Neural cell (in vitro differentiated cells): ENCODE data around the gene KRT16. TPM values are rescaled to one million over a fixed set of nuclear protein-coding genes. Genes with fewer than 3 reads are reported as not detected.
"Not testable (repeated sequence)": the region's sequence is repeated elsewhere in the genome, so short reads cannot be mapped to it uniquely, and the experiment has no call there.

ENCODE experiments used
- H2AFZ ChIP-seq: fragments of 200-600, 300-800 bp; sonication (generic), shearing (Covaris generic); 2 replicates; pipeline ENCODE4 v1.6.0; 2014; ENCODE audit warnings: low read depth, mild to moderate bottlenecking, antibody characterized with exemption, low read length, moderate library complexity
- H3F3A ChIP-seq: fragments of 200-600 bp; shearing (Covaris generic); 2 replicates; pipeline ENCODE4 v1.6.1; 2016; ENCODE audit warnings: mild to moderate bottlenecking, moderate library complexity, mixed read lengths, antibody characterized with exemption, low read length; ENCODE audit not compliant: insufficient read depth, poor library complexity, severe bottlenecking
- H3K27ac ChIP-seq: fragments of 200-600, 300-800 bp; sonication (generic), shearing (Covaris generic); 2 replicates; pipeline ENCODE4 v1.5.1; 2014; ENCODE audit warnings: mild to moderate bottlenecking, low read length, moderate library complexity
- H3K27me3 ChIP-seq: fragments of 300-800, 200-600 bp; sonication (generic), shearing (Covaris generic); 2 replicates; pipeline ENCODE4 v1.6.0; 2014; ENCODE audit warnings: mild to moderate bottlenecking, low read depth, low read length, moderate library complexity; ENCODE audit not compliant: insufficient read depth
- H3K36me3 ChIP-seq: fragments of 300-800, 200-600 bp; sonication (generic), shearing (Covaris generic); 2 replicates; pipeline ENCODE4 v1.5.1; 2014; ENCODE audit warnings: mild to moderate bottlenecking, antibody characterized with exemption, low read length, moderate library complexity; ENCODE audit not compliant: insufficient read depth
- H3K4me2 ChIP-seq: fragments of 300-800, 200-600 bp; sonication (generic), shearing (Covaris generic); 2 replicates; pipeline ENCODE4 v1.6.0; 2014; ENCODE audit warnings: mild to moderate bottlenecking, low read length
- H3K4me3 ChIP-seq: fragments of 300-800, 200-600 bp; sonication (generic), shearing (Covaris generic); 2 replicates; pipeline ENCODE4 v1.5.1; 2014; ENCODE audit warnings: mild to moderate bottlenecking, low read length, moderate library complexity
- H3K79me2 ChIP-seq: fragments of 200-600 bp; shearing (Covaris generic); replicated peaks from 2 replicates; pipeline ENCODE4 v1.6.0; 2014; ENCODE audit warnings: mild to moderate bottlenecking, low read length, moderate library complexity; ENCODE audit not compliant: insufficient read depth
- H3K9ac ChIP-seq: fragments of 300-800, 200-600 bp; sonication (generic), shearing (Covaris generic); 2 replicates; pipeline ENCODE4 v1.6.1; 2016; ENCODE audit warnings: mild to moderate bottlenecking, low read length, mixed read lengths
- H3K9me2 ChIP-seq: fragments of 200-600 bp; shearing (Covaris generic); 2 replicates; pipeline ENCODE4 v1.6.1; 2016; ENCODE audit warnings: mild to moderate bottlenecking, low read length, mixed read lengths; ENCODE audit not compliant: insufficient read depth
- H3K9me3 ChIP-seq: fragments of 200-600, 300-800 bp; sonication (generic), shearing (Covaris generic); 2 replicates; pipeline ENCODE4 v1.6.1; 2016; ENCODE audit warnings: mild to moderate bottlenecking, mixed run types, low read length, moderate library complexity, mixed read lengths
- H4K20me1 ChIP-seq: fragments of 200-600 bp; shearing (Covaris generic); 2 replicates; pipeline ENCODE4 v1.6.1; 2016; ENCODE audit warnings: mild to moderate bottlenecking, mixed run types; ENCODE audit not compliant: insufficient read depth
- EP300 ChIP-seq: fragments of 450-650 bp; conservative IDR thresholded peaks from 2 replicates; pipeline ENCODE4 v1.6.1; 2014; ENCODE audit warnings: antibody characterized with exemption, mild to moderate bottlenecking, moderate library complexity; ENCODE audit not compliant: poor library complexity, severe bottlenecking
- EZH2 ChIP-seq: fragments of 200-600, 300-800 bp; shearing (Covaris generic), sonication (generic); IDR thresholded peaks from 2 replicates; pipeline ENCODE4 v1.6.1; 2014; ENCODE audit warnings: antibody characterized with exemption, low read length, borderline replicate concordance, mild to moderate bottlenecking; ENCODE audit not compliant: insufficient read depth, poor library complexity, severe bottlenecking
- MXI1 ChIP-seq: fragments of 450-650 bp; conservative IDR thresholded peaks from 2 replicates; pipeline ENCODE4 v1.6.1; 2014; ENCODE audit warnings: antibody characterized with exemption, mild to moderate bottlenecking; ENCODE audit not compliant: poor library complexity, severe bottlenecking
- POLR2AphosphoS5 ChIP-seq: IDR thresholded peaks from 2 replicates; pipeline ENCODE4 v1.6.1; 2012
- RAD21 ChIP-seq: fragments of 450-650 bp; conservative IDR thresholded peaks from 2 replicates; pipeline ENCODE4 v1.6.1; 2014; ENCODE audit warnings: antibody characterized with exemption, mild to moderate bottlenecking, moderate library complexity
- SMC3 ChIP-seq: fragments of 450-650 bp; conservative IDR thresholded peaks from 2 replicates; pipeline ENCODE4 v1.6.1; 2014; ENCODE audit warnings: antibody characterized with exemption, mild to moderate bottlenecking, moderate library complexity; ENCODE audit not compliant: poor library complexity
- TAF1 ChIP-seq: IDR thresholded peaks from 2 replicates; pipeline ENCODE4 v1.6.1; 2012; ENCODE audit warnings: low read depth
- polyA plus RNA-seq: library from polyadenylated mRNA; depleted of rRNA; stranded (reverse); fragments of >200 nt; gene quantifications from 2 replicates; pipeline ENCODE4 v1.2.3, GENCODE V29; 2014
- TF ChIP-seq, protein P1 (sequence below): IDR thresholded peaks from 2 replicates; pipeline ENCODE4 v1.6.1; 2012; ENCODE audit warnings: borderline replicate concordance
- TF ChIP-seq, protein P2 (sequence below): fragments of 450-650 bp; IDR thresholded peaks from 2 replicates; pipeline ENCODE4 v1.5.1; 2014; ENCODE audit warnings: antibody characterized with exemption, mild to moderate bottlenecking, moderate library complexity; ENCODE audit not compliant: poor library complexity, severe bottlenecking

The KRT16 gene
- polyA plus RNA-seq, 1 donor from 2014 or later = not detected

DNA sequence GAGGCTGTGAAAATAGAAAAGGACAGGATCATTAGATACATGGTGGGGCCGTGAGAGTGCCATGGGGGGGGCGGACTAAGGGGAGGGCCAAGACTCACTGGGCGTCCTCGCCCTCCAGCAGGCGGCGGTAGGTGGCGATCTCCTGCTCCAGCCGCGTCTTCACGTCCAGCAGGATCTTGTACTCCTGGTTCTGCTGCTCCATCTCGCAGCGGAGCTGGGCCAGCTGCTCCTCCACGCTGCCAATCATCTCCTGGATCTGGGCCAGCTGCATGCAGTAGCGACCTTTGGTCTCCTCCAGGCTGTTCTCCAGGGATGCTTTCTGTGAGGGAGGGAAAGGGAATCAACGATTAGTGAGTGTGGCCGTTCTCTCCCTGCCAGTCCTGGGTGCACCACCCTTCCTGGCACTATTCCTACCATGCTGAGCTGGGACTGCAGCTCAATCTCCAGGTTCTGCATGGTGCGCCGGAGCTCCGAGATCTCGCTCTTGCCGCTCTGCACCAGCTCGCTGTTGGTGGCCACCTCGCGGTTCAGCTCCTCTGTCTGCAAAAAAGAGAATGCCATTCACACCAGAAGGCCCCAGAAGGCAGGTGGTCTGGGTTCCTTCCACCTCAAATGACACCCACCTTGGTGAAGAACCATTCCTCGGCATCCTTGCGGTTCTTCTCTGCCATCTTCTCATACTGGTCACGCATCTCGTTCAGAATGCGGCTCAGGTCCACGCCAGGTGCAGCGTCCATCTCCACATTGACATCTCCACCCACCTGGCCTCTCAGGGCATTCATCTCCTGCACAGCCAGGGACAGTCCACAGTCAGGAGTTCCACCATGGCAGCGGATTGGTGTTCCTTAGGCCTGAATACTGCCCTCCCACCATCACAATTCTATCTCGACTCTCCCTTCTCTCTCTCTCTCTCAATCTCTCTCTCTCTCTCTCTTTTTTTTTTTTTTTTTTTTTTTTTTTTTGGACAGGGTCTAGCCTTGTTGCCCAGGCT is 29.1 kb downstream of the KRT16 start:
- H2AFZ ChIP-seq = no peak overlapping the region
- no peaks in the 10 kb centered on the region for H3K36me3 ChIP-seq
- H4K20me1 ChIP-seq = no peaks in the 10 kb centered on the region
- H3K4me2 ChIP-seq = no peak overlapping the region
- H3F3A ChIP-seq = no peaks in the 10 kb centered on the region
- H3K9me3 ChIP-seq = no peaks in the 10 kb centered on the region
- no peaks in the 10 kb centered on the region for H3K79me2 ChIP-seq
- H3K9ac ChIP-seq = no peak overlapping the region
- no peaks in the 10 kb centered on the region for H3K9me2 ChIP-seq
- no peak overlapping the region for H3K27ac ChIP-seq
- no peak for TF ChIP-seq SMC3
- TF ChIP-seq MXI1 = no peak
- no peak for TF ChIP-seq EP300
- no peak for TF ChIP-seq RAD21
- TF ChIP-seq, protein P1, sequence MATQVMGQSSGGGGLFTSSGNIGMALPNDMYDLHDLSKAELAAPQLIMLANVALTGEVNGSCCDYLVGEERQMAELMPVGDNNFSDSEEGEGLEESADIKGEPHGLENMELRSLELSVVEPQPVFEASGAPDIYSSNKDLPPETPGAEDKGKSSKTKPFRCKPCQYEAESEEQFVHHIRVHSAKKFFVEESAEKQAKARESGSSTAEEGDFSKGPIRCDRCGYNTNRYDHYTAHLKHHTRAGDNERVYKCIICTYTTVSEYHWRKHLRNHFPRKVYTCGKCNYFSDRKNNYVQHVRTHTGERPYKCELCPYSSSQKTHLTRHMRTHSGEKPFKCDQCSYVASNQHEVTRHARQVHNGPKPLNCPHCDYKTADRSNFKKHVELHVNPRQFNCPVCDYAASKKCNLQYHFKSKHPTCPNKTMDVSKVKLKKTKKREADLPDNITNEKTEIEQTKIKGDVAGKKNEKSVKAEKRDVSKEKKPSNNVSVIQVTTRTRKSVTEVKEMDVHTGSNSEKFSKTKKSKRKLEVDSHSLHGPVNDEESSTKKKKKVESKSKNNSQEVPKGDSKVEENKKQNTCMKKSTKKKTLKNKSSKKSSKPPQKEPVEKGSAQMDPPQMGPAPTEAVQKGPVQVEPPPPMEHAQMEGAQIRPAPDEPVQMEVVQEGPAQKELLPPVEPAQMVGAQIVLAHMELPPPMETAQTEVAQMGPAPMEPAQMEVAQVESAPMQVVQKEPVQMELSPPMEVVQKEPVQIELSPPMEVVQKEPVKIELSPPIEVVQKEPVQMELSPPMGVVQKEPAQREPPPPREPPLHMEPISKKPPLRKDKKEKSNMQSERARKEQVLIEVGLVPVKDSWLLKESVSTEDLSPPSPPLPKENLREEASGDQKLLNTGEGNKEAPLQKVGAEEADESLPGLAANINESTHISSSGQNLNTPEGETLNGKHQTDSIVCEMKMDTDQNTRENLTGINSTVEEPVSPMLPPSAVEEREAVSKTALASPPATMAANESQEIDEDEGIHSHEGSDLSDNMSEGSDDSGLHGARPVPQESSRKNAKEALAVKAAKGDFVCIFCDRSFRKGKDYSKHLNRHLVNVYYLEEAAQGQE = no peak
- TF ChIP-seq, protein P2, sequence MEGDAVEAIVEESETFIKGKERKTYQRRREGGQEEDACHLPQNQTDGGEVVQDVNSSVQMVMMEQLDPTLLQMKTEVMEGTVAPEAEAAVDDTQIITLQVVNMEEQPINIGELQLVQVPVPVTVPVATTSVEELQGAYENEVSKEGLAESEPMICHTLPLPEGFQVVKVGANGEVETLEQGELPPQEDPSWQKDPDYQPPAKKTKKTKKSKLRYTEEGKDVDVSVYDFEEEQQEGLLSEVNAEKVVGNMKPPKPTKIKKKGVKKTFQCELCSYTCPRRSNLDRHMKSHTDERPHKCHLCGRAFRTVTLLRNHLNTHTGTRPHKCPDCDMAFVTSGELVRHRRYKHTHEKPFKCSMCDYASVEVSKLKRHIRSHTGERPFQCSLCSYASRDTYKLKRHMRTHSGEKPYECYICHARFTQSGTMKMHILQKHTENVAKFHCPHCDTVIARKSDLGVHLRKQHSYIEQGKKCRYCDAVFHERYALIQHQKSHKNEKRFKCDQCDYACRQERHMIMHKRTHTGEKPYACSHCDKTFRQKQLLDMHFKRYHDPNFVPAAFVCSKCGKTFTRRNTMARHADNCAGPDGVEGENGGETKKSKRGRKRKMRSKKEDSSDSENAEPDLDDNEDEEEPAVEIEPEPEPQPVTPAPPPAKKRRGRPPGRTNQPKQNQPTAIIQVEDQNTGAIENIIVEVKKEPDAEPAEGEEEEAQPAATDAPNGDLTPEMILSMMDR = no peak
- TF ChIP-seq TAF1 = no peak
- no peak for TF ChIP-seq EZH2
- no peak for TF ChIP-seq POLR2AphosphoS5
- no peaks in the 10 kb centered on the region for H3K27me3 ChIP-seq
- no peak overlapping the region for H3K4me3 ChIP-seq

DNA sequence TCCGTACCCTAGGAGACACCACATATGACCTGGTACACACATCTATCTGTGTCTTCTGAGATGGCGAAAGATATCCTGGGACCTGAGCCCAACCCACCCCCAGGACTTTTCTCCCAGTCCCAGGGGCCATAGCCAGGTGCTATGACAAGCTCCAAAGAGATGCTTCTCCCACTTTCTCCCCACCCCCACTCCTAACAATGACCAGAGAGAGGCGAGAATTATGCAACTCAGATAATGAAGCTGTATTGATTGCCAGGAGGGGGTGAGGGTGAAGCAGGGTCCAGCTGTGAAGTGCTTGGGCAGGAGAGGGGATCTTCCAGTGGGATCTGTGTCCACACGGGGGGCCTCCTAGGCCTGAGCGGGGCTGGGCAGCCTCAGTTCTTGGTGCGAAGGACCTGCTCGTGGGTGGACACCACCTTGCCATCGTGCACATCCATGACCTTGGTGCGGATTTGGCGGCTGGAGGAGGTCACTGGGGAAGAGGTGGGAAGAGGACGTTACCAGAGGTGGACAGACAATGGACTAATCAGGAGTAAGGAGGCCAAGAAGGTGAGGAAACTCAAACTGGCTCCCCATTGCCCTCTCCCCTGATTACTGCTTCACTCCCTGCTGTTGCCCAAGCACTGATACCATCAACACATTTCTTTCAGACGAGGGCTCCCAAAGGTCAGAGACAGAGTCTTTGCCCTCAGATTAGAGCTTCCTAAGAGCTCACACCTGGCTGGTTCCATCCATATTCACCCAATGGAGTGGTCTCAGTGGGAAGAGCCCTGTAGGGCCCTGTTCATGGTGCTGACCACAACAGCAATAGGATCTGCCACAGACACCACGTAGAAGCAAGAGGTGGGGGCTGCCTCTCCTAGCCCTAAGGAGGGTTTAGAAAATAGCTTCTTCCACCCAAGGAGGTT is 30.3 kb downstream of the KRT16 start:
- H3K36me3 ChIP-seq, H3K79me2 ChIP-seq, H3K27ac ChIP-seq, H2AFZ ChIP-seq, H3K4me2 ChIP-seq, H3K9me2 ChIP-seq, H3K4me3 ChIP-seq, H4K20me1 ChIP-seq, H3F3A ChIP-seq, H3K9me3 ChIP-seq, H3K27me3 ChIP-seq, H3K9ac ChIP-seq: not testable (repeated sequence)
